Fibroblast of villous mesenchyme (primary cell): ENCODE results near the gene ATG10. TPM values are rescaled to one million over a fixed set of nuclear protein-coding genes. Genes with fewer than 3 reads are reported as not detected.
"Not testable (repeated sequence)": the region's sequence is repeated elsewhere in the genome, so short reads cannot be mapped to it uniquely, and the experiment has no call there.

Source experiments
- DNase-seq: peaks from one replicate; pipeline ENCODE4 v3.0.0-alpha.2; 2010; ENCODE audit warnings: low read depth
- H3K4me3 ChIP-seq: 2 replicates; pipeline ENCODE4 v1.5.1; 2011; ENCODE audit warnings: low read depth, mild to moderate bottlenecking, low read length
- total RNA-seq: library from RNA; depleted of rRNA; stranded (reverse); fragments of >200 nt; gene quantifications from 2 replicates; pipeline ENCODE4 v1.2.3, GENCODE V29; 2012
- TF ChIP-seq, protein P1 (sequence below): IDR thresholded peaks from 2 replicates; pipeline ENCODE4 v1.5.1; 2012; ENCODE audit warnings: low read depth, mild to moderate bottlenecking, low read length; ENCODE audit not compliant: insufficient read depth

The ATG10 gene
- total RNA-seq, 1 donor = 9.1 TPM

DNA sequence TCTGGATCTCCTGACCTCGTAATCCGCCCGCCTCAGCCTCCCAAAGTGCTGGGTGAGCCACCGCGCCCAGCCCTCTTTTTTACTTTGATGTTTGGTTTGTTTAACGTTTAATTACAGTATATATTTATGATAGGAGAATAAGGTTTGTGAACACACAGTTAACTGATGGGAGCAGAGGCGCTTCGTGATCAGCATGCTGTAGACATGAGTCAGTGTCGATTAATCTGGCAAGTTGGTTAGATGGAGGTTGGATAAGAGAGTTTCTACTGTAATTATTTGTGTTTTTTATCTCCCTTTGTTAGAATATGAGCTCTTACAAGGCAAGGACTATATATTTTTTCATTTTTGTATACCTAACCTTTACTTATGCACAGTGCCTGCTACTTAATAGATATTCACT is 14.3 kb downstream of the ATG10 start:
- DNase-seq = no peak
- no peak overlapping the region for H3K4me3 ChIP-seq
- TF ChIP-seq, protein P1, sequence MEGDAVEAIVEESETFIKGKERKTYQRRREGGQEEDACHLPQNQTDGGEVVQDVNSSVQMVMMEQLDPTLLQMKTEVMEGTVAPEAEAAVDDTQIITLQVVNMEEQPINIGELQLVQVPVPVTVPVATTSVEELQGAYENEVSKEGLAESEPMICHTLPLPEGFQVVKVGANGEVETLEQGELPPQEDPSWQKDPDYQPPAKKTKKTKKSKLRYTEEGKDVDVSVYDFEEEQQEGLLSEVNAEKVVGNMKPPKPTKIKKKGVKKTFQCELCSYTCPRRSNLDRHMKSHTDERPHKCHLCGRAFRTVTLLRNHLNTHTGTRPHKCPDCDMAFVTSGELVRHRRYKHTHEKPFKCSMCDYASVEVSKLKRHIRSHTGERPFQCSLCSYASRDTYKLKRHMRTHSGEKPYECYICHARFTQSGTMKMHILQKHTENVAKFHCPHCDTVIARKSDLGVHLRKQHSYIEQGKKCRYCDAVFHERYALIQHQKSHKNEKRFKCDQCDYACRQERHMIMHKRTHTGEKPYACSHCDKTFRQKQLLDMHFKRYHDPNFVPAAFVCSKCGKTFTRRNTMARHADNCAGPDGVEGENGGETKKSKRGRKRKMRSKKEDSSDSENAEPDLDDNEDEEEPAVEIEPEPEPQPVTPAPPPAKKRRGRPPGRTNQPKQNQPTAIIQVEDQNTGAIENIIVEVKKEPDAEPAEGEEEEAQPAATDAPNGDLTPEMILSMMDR = no peak

DNA sequence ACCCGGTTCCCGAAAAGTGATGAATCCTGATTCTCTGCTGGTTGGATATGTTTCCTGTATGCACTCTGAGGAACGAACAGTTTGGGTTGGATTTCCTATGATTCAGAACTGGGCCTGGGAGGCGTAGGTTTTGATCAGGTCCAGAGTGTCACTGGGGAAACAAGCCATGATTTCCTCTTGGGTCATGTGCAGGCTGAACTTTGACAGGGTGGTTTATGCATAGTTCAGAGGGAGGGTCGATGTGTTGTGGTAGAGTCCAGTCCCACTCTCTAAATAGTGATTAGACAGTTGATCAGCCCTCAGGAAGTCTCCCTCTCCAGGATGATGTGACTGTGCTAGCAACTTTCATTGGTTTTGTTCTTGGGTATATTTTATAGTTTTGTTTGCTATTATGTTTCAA is 17.4 kb downstream of the ATG10 start:
- TF ChIP-seq, protein P1 = no peak
- DNase-seq = no peak
- H3K4me3 ChIP-seq = no peak overlapping the region

DNA sequence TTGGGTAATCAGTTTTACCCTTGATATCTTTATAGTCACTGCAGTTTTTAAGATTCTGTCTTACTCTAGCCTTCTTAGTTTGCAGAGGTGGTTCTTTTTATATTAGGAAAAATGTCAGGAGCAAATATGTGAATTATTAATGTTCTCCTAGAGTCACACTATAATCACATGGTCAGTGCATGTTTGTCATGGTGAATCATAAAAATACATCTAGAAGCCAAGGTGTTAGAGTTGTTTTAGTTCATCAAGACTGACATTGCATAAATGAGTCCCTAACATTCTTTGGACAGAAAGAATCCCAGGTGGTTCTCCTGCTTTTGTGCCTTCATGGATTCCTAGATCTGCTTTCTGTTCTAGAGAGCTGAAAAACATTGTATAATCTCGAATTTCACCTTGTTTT is 22.9 kb downstream of the ATG10 start:
- no peak overlapping the region for H3K4me3 ChIP-seq
- no peak for DNase-seq
- TF ChIP-seq, protein P1 = no peak

DNA sequence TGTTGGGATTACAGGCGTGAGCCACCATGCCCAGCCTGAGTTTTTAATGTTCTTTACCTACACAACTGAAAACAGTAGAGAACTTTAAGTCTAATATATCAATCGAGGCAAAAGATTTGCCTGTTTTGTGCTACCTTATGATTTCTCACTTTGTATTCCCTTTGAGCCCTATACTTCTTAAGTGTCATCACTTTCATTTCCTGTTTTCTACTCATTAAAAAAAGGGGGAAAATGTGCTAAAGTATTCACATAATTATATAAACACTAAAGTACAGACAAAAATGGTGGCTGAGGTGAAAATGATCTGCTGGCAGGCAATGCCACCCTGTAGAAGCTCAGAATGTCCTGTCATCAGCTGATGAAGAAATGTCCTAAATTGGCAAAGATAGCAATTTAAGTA is 23.6 kb downstream of the ATG10 start:
- DNase-seq = no peak
- TF ChIP-seq, protein P1 = no peak
- H3K4me3 ChIP-seq = no peak overlapping the region

DNA sequence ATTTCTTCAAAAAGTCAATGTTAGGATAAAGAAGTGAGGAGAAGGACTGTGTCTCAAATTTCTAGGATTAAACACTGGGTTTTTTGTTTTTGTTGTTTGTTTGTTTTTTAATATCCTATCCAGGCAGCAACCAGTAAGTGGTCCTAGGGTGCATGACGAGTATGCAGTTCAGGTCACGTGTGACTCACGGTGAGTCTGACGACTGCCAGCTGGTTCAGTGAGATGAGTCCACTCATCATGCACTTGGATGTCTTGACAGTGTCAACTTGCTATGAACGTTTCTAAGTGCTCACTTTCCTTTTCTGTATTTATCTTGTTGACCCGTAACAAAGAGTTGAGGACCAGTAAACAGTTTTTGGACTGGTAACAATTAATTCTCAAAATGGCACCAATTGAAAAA is 32.7 kb downstream of the ATG10 start:
- no peak overlapping the region for H3K4me3 ChIP-seq
- peak; percentile 43 for DNase-seq
- TF ChIP-seq, protein P1 = no peak

DNA sequence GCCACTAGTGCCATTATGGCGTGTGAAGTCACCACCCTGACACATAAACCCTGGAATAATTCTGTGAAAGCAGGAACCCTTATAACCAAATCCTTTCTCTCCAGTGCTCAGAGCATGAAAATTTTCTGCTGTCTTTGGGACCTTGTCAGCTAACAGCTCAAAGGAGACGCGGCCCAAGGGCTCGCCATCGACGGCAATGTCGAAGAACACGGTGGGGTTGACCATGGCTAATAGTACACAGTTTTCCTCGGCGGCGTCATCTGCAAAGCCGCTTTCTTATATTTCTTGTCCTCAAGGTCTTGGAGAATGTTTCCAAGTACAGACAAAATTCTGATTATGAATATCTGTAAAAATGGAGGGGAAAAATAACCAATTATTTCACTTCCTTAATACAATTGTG is 38.0 kb downstream of the ATG10 start:
- not testable (repeated sequence) for H3K4me3 ChIP-seq, DNase-seq

DNA sequence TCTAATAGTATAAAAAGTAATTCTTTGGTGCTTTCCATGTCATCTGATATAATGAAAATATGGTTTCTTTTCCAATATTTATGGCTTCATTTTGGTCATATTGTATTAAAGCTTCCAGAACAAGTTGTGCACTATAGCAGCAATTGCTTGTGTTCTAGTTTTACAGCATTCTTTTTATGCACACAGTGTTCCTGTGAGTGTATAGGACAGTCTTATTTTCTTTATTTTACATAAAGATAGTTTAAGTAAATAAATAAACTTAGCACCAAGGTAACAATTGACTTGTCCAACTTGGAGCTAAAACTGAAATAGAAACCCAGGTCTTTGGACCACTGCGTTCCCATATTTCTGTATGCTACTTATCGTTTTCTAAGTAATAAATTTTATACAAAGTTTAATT is 38.9 kb downstream of the ATG10 start:
- DNase-seq = no peak
- no peak overlapping the region for H3K4me3 ChIP-seq
- TF ChIP-seq, protein P1 = no peak
